ENCODE data around the gene ASGR2. TPM values are rescaled to one million over a fixed set of nuclear protein-coding genes. Genes with fewer than 3 reads are reported as not detected.

ASGR2 gene
- total and polyA plus RNA-seq, 2 of the 13 experiments (the other 11 are each of a cell fraction or from before 2014, with no cell fraction given): 320 to 754 TPM

GRCh38 chr17:7114875-7115614, 423 bp upstream of the ASGR2 start (continued):
- TF ChIP-seq ZNF276 (CRISPR knock-in tag; IDR thresholded peaks at IDR 0.05; ENCODE audit: low read depth) (no peak; the same call in 1 of the 2 replicates), ZNF766 (CRISPR knock-in tag; IDR thresholded peaks at IDR 0.05; ENCODE audit: borderline replicate concordance) (0 out of 2 replicates have a peak, but pooled peaks have one; percentile 29), POLR2AphosphoS5 (IDR thresholded peaks at IDR 0.05; ENCODE audit: low read depth, low read length) (peak; percentile 74), SIN3B (IDR thresholded peaks at IDR 0.05; ENCODE audit: low read length) (no peak), ZNF557 (CRISPR knock-in tag; IDR thresholded peaks at IDR 0.05) (0 out of 2 replicates have a peak, but pooled peaks have one; percentile 22), ZNF552 (CRISPR knock-in tag; IDR thresholded peaks at IDR 0.05; ENCODE audit: borderline replicate concordance) (0 out of 2 replicates have a peak, but pooled peaks have one; percentile 46), ZMYM4 (CRISPR knock-in tag; IDR thresholded peaks at IDR 0.05) (peak; percentile 37), CTCF (CRISPR knock-in tag; IDR thresholded peaks at IDR 0.05) (no peak), RBM39 (IDR thresholded peaks at IDR 0.05; ENCODE audit: low read depth, low read length, poor library complexity, severe bottlenecking) (no peak), HOXA9 (CRISPR knock-in tag; IDR thresholded peaks at IDR 0.05; ENCODE audit: borderline replicate concordance) (no peak), ZBTB34 (CRISPR knock-in tag; IDR thresholded peaks at IDR 0.05) (peak; percentile 76; the same call in 1 of the 2 replicates), CSRNP1 (CRISPR knock-in tag; IDR thresholded peaks at IDR 0.05) (peak; percentile 11; the same call in 1 of the 2 replicates), THAP9 (CRISPR knock-in tag; IDR thresholded peaks at IDR 0.05; ENCODE audit: borderline replicate concordance) (no peak), ZBTB14 (CRISPR knock-in tag; IDR thresholded peaks at IDR 0.05) (peak; percentile 7; the same call in 1 of the 2 replicates)
